SU-DHL-6 (cell line): ENCODE results near the gene SIL1.

Experiments used
- H2AFZ ChIP-seq: fragments of 200-600 bp; sonication (generic); 2 replicates; pipeline ENCODE4 v1.6.1; 2014; ENCODE audit warnings: low read depth, mild to moderate bottlenecking, moderate library complexity, mixed read lengths, antibody characterized with exemption, low read length; ENCODE audit not compliant: severe bottlenecking
- H3F3A ChIP-seq: fragments of 200-600 bp; shearing (Covaris generic); 2 replicates; pipeline ENCODE4 v1.6.0; 2016; ENCODE audit warnings: antibody characterized with exemption, mild to moderate bottlenecking; ENCODE audit not compliant: insufficient read depth
- H3K27ac ChIP-seq: fragments of 200-600 bp; sonication (generic); 2 replicates; pipeline ENCODE4 v1.5.1; 2016; ENCODE audit warnings: low read depth, mild to moderate bottlenecking, low read length, moderate library complexity, mixed read lengths
- H3K27me3 ChIP-seq: fragments of 200-600 bp; sonication (generic), shearing (Covaris generic); 2 replicates; pipeline ENCODE4 v1.6.0; 2014; ENCODE audit warnings: mild to moderate bottlenecking, low read length
- H3K36me3 ChIP-seq: fragments of 200-600 bp; sonication (generic); 2 replicates; pipeline ENCODE4 v1.6.1; 2014; ENCODE audit warnings: mild to moderate bottlenecking, low read length, mixed read lengths
- H3K4me2 ChIP-seq: fragments of 300-600, 200-600 bp; shearing (Covaris generic), sonication (generic); 2 replicates; pipeline ENCODE4 v1.6.0; 2014; ENCODE audit warnings: low read length, low read depth, mild to moderate bottlenecking; ENCODE audit not compliant: poor library complexity, severe bottlenecking
- H3K4me3 ChIP-seq: fragments of 200-600 bp; sonication (generic); 2 replicates; pipeline ENCODE4 v1.5.1; 2014; ENCODE audit warnings: antibody characterized with exemption, low read length, mild to moderate bottlenecking, mixed read lengths; ENCODE audit not compliant: insufficient read depth, poor library complexity, severe bottlenecking
- H3K79me2 ChIP-seq: fragments of 200-600 bp; sonication (generic); 2 replicates; pipeline ENCODE4 v1.6.1; 2014; ENCODE audit warnings: mild to moderate bottlenecking, low read length, moderate library complexity; ENCODE audit not compliant: insufficient read depth
- H3K9ac ChIP-seq: fragments of 200-600 bp; sonication (generic); 2 replicates; pipeline ENCODE4 v1.7.0; 2014; ENCODE audit warnings: mild to moderate bottlenecking, low read length
- H3K9me2 ChIP-seq: fragments of 200-600 bp; sonication (generic); replicated peaks from 2 replicates; pipeline ENCODE4 v1.6.1; 2014; ENCODE audit warnings: low read length; ENCODE audit not compliant: insufficient read depth
- H3K9me3 ChIP-seq: fragments of 200-600 bp; sonication (generic); 2 replicates; pipeline ENCODE4 v1.6.1; 2014; ENCODE audit warnings: low read length, mixed read lengths; ENCODE audit not compliant: insufficient read depth
- H4K20me1 ChIP-seq: fragments of 200-600 bp; sonication (generic); 2 replicates; pipeline ENCODE4 v1.6.1; 2014; ENCODE audit warnings: low read depth, mild to moderate bottlenecking, antibody characterized with exemption, low read length, moderate library complexity, mixed read lengths
- EZH2phosphoT487 ChIP-seq: fragments of 200-600 bp; sonication (generic), shearing (Covaris generic); conservative IDR thresholded peaks from 2 replicates; pipeline ENCODE4 v1.6.1; 2018; ENCODE audit warnings: mild to moderate bottlenecking, antibody characterized with exemption, low read length, moderate library complexity, mixed read lengths
- TF ChIP-seq, protein P1 (sequence below): fragments of 200-600 bp; sonication (generic); IDR thresholded peaks from one replicate; pipeline ENCODE4 v1.5.1; 2017; ENCODE audit warnings: antibody characterized with exemption, mild to moderate bottlenecking, low read length, moderate library complexity; ENCODE audit not compliant: insufficient read depth, poor library complexity, severe bottlenecking

SIL1 gene

DNA sequence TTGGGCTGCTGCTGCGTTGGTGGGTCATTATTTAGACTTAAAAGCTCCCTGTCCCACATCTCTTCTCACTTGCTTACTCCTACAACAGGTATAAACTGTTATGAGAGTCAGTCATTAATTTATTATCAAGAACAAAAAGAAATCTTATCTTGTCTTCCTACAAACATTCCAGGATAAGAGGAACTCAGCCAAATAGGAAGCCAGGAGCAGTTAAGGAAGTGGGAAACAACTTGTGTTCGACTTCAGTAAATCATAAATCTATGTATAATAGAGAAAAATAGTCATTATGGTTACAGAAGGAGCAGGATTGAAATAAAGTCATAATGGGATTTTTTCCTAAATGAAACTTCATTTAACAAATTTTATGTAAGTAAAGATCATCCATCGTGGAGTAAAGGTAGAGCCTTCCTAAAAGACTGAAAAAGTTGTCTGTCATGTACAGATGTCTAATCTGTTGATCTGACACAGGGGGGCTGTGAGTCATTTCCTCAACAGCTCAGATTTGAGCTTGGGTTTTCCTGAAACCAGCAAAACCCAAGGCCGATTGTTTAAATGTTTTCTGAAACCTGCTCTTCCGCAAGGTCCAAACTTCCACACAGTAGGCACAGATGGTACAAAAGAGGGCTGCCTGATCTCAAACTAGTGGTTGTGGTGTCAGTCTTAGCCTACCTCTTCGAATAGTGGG, 297.7 kb downstream of the SIL1 start:
- Histone ChIP-seq H3K79me2 (no peaks in the 10 kb centered on the region), H3K9me3 (no peaks in the 10 kb centered on the region), H3K36me3 (no peaks in the 10 kb centered on the region), H3K9me2 (no peaks in the 10 kb centered on the region), H4K20me1 (no peaks in the 10 kb centered on the region), H3K9ac (no peak overlapping the region), H3K27me3 (no peaks in the 10 kb centered on the region), H2AFZ (no peak overlapping the region), H3K4me2 (no peak overlapping the region), H3K27ac (no peak overlapping the region), H3K4me3 (no peak overlapping the region), H3F3A (no peaks in the 10 kb centered on the region)
- TF ChIP-seq, protein P1, sequence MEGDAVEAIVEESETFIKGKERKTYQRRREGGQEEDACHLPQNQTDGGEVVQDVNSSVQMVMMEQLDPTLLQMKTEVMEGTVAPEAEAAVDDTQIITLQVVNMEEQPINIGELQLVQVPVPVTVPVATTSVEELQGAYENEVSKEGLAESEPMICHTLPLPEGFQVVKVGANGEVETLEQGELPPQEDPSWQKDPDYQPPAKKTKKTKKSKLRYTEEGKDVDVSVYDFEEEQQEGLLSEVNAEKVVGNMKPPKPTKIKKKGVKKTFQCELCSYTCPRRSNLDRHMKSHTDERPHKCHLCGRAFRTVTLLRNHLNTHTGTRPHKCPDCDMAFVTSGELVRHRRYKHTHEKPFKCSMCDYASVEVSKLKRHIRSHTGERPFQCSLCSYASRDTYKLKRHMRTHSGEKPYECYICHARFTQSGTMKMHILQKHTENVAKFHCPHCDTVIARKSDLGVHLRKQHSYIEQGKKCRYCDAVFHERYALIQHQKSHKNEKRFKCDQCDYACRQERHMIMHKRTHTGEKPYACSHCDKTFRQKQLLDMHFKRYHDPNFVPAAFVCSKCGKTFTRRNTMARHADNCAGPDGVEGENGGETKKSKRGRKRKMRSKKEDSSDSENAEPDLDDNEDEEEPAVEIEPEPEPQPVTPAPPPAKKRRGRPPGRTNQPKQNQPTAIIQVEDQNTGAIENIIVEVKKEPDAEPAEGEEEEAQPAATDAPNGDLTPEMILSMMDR: no peak
- TF ChIP-seq EZH2phosphoT487: no peak

DNA sequence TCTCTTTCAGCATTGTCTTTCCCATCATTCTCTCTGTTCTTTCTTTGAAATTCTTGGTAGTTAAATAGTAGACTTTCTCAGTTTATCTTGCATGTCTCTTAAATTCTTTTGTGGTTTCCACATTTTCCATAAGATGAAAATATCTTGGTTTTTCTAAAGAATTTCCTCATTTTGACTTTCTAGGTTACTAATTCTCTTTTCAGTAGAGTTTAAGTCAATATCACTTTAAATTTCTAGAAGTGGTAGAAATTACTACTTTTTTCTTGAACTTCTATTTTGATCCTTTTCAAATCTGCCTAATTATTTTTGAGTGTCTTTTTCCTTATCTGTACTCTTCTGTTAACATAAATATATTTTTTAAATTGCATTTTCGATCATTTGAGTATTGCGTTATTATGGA, 299.4 kb downstream of the SIL1 start:
- no peak overlapping the region for H3K27ac ChIP-seq
- TF ChIP-seq, protein P1: no peak
- no peak for TF ChIP-seq EZH2phosphoT487
- H3K36me3 ChIP-seq: no peaks in the 10 kb centered on the region
- no peak overlapping the region for H3K9ac ChIP-seq
- no peak overlapping the region for H3K4me2 ChIP-seq
- no peak overlapping the region for H3K4me3 ChIP-seq
- no peaks in the 10 kb centered on the region for H3K79me2 ChIP-seq
- no peaks in the 10 kb centered on the region for H3K9me3 ChIP-seq
- H3F3A ChIP-seq: no peaks in the 10 kb centered on the region
- no peak overlapping the region for H2AFZ ChIP-seq
- H4K20me1 ChIP-seq: no peaks in the 10 kb centered on the region
- no peaks in the 10 kb centered on the region for H3K9me2 ChIP-seq
- H3K27me3 ChIP-seq: no peaks in the 10 kb centered on the region

DNA sequence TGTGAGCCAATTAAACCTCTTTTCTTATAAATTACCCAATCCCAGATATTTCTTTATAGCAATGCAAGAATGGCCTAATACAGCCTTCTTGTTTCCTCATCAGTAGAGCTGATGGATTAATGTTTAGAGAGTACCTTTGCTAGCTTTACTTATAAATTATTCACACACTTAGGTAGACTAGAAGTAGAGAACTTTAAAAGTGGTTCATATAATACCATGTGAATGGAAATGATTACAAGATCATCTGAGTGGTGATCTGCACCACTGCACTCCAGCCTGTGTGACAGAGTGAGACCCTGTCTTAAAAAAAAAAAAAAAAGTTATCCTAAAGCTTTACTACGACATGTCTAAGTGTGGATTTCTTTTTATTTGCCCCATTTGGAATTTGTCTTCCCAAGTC, 299.9 kb downstream of the SIL1 start:
- no peak overlapping the region for H2AFZ ChIP-seq

More for the DNA sequence above, 299.9 kb downstream of the SIL1 start:
- Histone ChIP-seq H3F3A (no peaks in the 10 kb centered on the region), H3K9ac (no peak overlapping the region), H4K20me1 (no peaks in the 10 kb centered on the region), H3K36me3 (no peaks in the 10 kb centered on the region), H3K4me3 (no peak overlapping the region), H3K27ac (no peak overlapping the region), H3K9me2 (no peaks in the 10 kb centered on the region), H3K79me2 (no peaks in the 10 kb centered on the region), H3K4me2 (no peak overlapping the region), H3K9me3 (no peaks in the 10 kb centered on the region), H3K27me3 (no peaks in the 10 kb centered on the region)
- TF ChIP-seq, protein P1: no peak
- TF ChIP-seq EZH2phosphoT487: no peak
